GM10847 (cell line): ENCODE results near the gene SYNJ2.

Experiments used
- POLR2A ChIP-seq: IDR thresholded peaks from 2 replicates; pipeline ENCODE4 v1.6.1; 2011; ENCODE audit not compliant: insufficient read length; ENCODE audit errors: extremely low read depth

The SYNJ2 gene

DNA sequence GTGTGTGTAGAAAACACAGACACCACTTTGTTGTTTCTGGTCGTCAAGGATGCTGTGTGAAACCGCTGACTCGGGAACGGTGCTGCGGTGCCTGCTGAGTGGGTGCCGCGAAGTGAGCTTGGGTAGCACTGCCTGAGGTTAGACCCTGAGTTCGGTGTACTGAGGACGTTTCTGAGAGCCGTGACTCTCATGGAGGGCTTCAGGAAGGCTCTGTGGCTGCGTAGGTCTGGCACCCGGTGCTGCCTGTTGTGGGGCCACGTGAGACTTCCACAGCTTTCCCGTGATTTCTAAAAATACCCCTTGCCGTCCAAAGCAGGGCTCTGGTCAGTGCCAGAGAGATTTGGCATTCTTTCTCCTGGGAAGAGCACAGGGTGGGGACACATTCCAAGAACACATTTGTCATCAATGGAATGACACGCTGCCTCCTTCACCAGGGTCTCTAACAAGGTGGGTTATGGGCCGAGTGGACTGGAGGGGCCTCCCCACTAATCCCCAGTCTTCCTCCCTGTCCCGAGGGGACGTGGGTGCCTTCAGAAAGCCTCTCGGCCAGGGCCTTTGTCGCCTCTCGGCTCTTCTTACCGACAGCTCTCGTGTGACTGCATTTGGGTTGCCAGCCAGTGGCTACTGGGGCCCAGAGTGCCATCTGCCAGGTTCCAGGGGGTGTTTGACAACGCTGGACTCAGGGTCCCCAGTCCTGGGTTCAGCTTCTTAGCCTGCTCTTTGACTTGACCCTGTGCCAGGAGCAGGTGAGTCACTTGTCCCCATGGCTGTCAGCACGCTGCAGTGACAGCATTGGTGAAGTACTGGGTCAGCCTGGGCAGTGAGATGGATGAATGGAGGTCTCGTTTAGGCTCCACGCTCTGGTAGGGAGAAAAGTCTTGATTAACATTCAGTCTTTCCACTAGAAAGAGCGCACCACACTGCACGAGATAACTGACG is 62.2 kb downstream of the SYNJ2 start:
- no peak for TF ChIP-seq POLR2A

DNA sequence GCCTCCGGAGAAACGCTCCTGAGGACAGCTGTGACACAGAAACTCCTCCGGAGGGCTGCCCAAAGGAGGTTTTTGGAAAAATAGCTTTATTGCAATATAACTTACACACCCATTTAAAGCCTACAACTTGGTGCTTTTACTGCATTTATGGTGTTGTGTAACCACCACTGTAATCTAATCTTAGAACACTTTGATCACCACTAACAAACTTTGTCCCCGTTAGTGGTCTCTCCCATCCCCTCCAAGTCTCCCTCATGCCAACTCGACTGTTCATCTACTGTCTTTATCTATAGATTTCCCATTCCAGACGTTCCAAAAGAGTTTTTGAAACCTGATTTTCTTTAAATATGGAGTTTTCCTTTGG is 62.8 kb downstream of the SYNJ2 start:
- TF ChIP-seq POLR2A: no peak

DNA sequence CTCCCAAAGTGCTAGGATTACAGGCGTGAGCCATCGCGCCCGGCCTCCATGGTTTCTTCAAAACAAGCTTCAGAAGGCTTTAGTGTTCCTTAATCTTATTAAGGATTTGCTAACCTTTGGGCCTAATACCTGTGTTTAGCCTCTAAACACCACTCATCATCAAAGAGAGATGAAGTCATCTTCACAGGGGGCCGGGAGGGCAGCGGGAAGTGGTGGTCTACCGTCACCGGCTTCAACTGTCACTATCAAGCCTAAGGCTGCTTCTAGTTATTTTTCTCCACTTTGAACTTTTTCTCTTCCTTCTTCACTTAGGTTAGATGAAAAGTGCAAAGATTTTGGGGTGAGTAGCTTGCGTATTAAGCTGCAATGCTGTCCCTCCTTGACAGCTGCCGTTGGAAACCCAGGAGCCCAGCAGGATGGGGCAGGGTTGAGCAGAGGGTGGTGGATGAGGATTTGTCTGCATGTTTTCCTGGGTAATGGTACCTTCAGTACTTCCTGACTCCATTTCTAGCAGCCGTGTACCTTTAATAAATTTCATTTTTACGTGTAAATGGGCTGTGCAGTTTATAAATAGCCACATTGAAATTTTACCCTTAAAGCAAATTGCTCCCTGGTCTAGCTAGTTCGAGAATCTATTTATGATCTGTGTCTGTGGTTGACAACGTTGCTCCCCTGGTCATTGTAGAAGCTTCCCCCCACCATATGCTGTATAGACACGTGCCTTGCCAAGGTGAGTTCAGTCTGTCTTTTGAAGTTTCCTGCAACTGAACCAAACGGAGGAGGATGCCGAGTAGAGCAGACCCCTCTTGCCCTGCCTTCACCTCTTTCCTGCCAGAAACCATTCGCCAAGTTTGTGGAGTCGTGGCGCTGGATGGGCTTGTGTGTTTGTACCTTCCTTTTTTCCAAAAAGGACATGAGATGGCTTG is 64.8 kb downstream of the SYNJ2 start:
- no peak for TF ChIP-seq POLR2A

DNA sequence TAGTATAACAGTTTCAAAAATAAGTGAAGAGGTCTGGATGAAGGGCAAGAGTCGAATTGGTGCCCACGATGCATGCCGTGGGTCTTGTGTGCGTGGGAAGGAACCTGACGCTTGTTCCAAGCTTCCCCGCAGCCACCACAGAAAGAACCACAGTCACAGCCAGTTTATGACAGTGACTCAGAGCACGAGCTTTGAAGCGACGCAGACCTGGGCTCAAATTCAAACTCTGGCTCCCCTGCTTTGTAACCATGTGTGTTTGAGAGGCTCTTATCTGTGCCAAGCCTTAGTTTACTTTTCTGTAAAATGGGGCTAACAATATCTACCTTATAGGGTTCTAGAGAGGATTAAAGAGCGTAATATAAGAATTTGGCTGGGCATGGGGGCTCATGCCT is 65.5 kb downstream of the SYNJ2 start:
- no peak for TF ChIP-seq POLR2A

DNA sequence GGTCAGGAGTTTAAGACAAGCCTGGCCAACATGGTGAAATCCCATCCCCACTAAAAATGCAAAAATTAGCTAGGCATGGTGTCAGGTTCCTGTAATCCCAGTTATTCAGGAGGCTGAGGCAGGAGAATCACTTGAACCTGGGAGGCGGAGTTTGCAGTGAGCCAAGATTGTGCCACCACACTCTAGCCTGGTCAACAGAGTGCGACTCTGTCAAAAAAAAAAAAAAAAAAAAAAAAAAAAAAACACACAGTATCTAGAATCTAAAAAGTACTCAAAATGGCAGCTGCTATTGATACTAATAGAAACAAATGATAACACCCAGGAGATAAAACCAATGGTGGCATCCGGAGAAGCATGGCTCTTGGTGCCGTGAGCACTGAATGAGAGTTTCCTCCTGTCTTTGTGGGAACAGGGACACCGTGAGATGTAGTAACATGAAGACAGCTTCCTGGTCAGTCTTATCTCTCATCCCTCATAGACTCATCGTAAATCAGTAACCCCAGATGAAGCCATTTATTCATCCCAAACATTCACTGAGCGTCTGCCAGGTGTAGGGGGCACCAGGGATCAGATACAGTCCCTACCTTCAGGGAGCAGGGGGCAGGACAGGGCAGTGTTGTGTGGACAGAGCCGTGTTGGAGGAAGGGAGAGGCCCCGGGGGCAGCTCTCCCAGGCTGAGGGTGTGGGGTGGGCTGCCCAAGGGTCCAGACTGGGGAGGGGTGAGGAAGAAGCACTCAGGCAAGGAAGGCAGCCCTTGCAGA is 66.1 kb downstream of the SYNJ2 start:
- TF ChIP-seq POLR2A: no peak

DNA sequence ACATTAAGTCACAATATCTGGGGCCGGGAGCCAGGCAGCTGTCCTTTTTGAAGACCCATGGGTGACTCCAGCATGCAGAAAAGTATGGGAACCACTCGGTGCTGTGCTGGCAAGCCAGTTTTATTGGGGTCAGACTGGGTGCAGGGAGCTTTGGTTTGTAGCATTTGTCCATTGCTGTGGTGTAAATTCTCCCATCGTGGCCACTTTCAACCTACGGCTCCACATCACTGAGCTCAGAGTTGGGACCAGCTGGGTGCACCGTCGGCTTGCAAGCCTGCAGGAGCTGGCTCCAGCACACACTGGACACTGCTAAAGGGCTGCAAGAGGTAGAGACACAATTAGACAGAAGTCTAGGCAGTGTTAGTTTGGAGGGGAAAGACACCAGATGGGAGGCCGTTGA is 66.9 kb downstream of the SYNJ2 start:
- no peak for TF ChIP-seq POLR2A

DNA sequence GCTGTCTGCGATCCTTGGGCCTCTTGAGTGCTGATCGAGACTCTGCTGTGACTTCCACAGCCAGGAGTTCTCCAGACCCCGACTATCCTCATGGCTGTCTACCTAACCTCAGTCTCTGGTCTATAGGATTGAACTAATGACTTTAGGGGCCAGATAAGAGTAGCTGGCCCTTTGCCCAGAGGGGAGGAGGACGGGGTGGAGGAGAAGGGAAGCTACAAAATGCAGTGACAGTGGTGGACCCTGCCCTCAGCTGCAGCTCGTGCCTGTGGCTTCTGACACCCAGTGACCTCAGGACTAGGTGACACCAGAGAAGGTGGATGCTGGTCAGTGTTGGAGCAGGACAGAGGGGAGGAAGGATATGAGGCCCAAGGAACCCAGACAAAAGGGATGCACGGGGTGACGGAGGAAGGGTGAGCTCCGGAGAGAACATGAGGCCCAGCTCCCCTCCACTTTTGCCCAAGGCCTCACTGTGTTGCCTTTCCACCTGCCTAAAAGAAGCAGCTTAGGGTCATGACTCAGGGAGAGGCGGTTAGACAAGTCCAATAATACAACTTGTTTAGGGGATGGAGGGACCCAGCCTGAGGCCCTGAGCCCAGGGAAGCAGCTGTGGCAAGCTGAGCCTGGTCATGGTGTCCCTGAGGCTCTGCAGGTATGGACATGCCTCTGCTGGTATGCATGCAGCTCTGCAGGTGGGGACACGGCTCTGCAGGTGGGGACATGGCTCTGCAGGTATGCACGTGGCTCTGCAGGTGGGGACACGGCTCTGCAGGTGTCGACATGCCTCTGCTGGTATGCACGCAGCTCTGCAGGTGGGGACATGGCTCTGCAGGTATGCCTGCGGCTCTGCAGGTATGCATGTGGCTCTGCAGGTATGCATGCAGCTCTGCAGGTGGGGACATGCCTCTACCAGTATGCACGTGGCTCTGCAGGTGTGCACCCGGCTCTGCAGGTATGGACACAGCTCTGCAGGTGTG is 67.7 kb downstream of the SYNJ2 start:
- no peak for TF ChIP-seq POLR2A

DNA sequence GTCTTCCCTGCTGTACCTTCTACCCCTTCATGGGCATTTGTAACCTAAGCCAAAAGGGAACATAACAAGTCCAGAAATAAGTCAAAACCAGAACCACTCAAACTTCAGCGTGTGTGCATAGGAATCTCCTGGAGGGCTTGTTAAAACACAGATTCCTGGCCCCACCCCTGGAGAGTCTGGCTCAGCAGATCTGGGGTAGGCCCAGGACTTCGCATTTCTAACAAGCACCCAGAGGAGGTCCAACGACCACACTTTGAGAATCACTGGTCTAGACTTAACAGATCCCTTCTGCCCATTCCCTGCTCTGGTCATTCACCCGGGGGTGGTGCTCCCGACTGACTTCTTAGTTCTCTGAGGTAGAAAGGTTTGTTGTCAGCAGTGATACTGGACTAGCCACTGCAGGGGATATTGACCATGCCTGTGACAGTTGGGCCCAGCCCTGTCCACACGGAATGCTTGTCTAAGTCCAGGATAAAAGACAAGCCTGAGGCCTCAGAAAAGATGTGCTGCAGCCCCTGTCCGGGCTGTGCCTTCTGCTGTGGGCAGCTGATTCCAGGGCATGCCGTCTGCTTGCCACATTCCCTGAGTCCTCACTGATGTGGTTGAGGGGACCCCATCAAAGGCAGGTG is 68.6 kb downstream of the SYNJ2 start:
- no peak for TF ChIP-seq POLR2A

DNA sequence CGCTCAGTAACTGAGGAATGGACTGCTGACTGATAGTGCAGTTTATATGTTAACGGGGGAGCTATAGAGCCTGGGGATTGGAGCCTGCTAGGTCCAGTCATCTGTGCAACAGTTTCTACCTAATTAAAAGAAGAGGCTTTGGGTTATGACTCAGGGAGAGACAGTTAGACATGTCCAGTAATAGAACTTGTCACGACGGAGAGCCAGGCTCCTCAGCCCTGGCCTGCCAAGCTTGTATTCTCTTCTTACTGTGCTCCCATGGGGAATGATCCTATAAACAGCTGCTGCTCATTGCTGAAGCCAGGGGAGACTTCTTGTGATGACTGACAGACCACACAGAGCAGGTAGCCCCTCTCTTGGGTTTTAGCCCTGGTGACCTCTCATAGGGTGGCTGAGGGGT is 69.3 kb downstream of the SYNJ2 start:
- no peak for TF ChIP-seq POLR2A

DNA sequence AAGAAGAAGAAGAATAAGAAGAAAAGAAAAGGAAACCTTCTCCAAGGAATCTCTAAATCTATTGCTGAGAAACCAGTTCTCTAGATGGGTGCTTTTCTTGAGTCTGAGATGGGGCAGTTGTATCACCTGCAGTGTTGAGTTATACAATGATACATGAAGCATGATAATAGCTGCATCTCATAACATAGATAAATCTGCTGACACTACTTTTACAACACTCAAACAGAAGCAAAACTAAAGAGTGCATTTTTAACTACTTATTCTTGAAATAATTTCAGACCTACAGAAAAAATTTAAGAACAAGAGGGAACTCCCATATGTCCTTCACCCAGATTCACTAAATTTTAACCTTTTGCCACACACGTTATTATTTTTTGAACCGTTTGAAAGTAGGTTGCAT is 70.3 kb downstream of the SYNJ2 start:
- no peak for TF ChIP-seq POLR2A

DNA sequence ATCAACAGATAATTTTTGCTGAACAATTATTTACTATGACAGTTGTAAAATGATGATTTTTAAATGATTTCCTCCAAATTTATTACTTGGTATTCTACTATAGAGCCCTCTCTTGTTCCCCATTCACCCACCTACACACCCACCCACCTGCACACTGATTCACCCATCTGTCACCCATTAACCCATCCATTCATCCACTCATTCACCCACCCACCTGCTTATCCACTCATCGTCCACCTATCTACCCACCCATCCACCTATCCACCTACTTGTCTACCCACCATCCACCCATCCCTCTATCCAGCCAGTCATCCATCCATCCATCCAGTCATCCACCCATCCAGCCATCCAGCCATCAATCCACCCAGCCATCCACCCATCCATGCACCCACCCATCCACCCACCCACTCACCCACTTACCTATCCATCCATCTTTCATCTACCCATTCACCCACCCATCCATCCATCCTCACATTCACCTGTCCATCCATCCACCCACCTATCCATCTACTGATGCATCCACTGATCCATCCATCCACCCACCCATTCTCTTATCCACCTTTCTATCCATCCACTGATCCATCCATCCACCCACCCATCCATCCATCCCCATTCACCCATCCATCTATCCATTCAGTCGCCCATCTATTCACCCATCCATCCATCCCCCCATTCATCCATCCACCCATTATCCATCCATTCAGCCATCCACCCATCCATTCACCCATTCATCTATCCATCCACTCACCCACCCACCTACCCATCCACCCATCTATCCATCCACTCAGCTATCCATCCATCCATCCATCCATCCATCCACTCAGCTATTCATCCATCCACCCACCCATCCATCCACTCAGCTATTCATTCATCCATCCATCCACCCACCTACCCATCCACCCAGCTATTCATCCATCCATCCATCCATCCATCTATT is 72.0 kb downstream of the SYNJ2 start:
- no peak for TF ChIP-seq POLR2A

DNA sequence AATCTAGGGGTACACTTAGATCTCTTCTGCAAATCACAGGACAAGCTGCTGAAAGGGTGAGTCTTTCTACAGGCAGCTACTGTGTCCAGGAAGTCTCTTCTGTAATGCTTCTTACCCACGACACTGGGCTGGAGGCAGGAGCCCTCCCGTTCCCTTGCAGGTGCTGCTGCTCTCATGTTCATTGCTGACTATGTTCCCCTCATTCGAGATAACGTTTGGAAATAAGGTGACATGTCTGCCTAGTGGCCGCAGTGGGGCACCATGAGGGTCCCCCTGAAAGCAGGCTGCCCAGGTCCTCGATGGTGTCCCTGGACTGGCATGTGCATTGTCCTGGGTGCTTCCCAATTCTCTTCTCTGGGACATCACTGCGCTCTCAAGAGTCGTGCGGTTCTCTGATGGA is 74.7 kb downstream of the SYNJ2 start:
- TF ChIP-seq POLR2A: no peak

DNA sequence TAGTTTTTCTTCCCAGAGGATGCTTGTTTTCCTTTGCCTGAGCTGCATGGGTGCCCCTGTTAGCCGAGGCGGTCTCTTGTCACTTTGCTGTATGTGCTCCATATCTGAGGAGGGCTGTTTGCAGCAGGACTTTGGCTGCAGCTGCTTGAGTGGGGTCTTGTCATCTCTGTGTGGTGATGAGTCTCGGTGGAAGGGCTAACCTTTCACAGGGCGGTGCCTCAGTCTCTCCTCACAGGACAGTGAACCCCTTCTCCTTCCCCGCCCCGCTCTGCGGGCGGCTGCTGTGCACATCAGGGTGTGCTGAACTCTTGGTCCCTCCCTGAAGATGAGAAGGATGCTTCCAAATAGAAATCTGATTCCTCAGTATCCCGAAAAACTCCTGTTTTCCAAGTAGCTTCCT is 75.1 kb downstream of the SYNJ2 start:
- no peak for TF ChIP-seq POLR2A
